ENCODE measurements around the gene NABP1. TPM values are rescaled to one million over a fixed set of nuclear protein-coding genes. Genes with fewer than 3 reads are reported as not detected.

Gene NABP1
- total RNA-seq, 1 experiment from 2014 or later = 3.2 TPM

DNA sequence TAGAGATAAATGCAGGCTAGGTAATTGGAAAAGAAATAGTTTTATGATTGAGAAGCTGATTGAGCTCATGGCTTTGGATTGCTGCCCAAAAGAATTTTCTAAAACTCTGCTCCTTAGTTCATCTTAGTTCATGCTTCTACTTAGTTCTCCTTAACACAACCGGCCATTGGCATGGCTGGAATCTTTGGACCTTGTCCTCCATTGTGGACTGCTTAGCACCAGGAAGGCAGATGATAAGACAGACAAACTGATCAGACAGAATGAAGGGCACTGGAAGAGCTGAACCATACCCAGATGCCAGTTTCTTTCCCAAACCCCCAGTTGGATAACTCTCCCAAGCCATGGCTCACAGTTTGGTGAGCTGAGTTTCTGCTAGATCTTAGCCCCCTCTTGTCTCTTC is 36.3 kb upstream of the NABP1 start:
- Mint-ChIP-seq H3K27ac (no peak overlapping the region), H3K27me3 (ENCODE audit: low read depth) (no peaks in the 10 kb centered on the region; the same call in 1 of the 2 replicates), H3K9me3 (no peaks in the 10 kb centered on the region), H3K36me3 (ENCODE audit: insufficient read depth in 1 of 3, low read depth in 3 of 3) (no peaks in the 10 kb centered on the region), H3K4me3 (no peak overlapping the region), H3K4me1 (peaks cover 16 to 19% of the 10 kb centered on the region in 2 experiments)
- H3K4ac ChIP-seq (ENCODE audit: low read depth, low read length) = no peak overlapping the region
- peaks cover 8% of the 10 kb centered on the region for H3K4me1 ChIP-seq (ENCODE audit: insufficient read depth, low read length)
- DNase-seq = no peak
- no peak overlapping the region for H3K14ac ChIP-seq (ENCODE audit: insufficient read depth, low read length)
- no peaks in the 10 kb centered on the region for H3K23me2 ChIP-seq (ENCODE audit: insufficient read length, low read depth, low read length, poor library complexity, severe bottlenecking)
- H2BK12ac ChIP-seq (ENCODE audit: insufficient read length, low read depth, low read length) = no peak overlapping the region
- H4K91ac ChIP-seq (ENCODE audit: insufficient read length, low read depth, low read length) = no peak overlapping the region
- no peak overlapping the region for H3K18ac ChIP-seq (ENCODE audit: insufficient read length, low read depth, low read length)
- H4K5ac ChIP-seq (ENCODE audit: insufficient read length, low read depth, low read length) = no peak overlapping the region
- H3K27me3 ChIP-seq (ENCODE audit: insufficient read depth, low read length) = no peaks in the 10 kb centered on the region
- H2BK15ac ChIP-seq (ENCODE audit: low read depth, low read length) = no peak overlapping the region
- no peak overlapping the region for H2AFZ ChIP-seq (ENCODE audit: low read length)
- no peaks in the 10 kb centered on the region for H4K20me1 ChIP-seq (ENCODE audit: control insufficient read depth, insufficient read depth, insufficient read length)
- H3K27ac ChIP-seq (ENCODE audit: insufficient read length, low read depth, low read length) = no peak overlapping the region
- H4K8ac ChIP-seq (replicated peaks; ENCODE audit: insufficient read length, low read depth, low read length) = no peak overlapping the region
- H3K79me2 ChIP-seq (ENCODE audit: insufficient read depth, low read length) = no peaks in the 10 kb centered on the region
- H2AK5ac ChIP-seq (ENCODE audit: insufficient read length, low read length) = no peak overlapping the region
- H2BK120ac ChIP-seq (ENCODE audit: low read depth, low read length, poor library complexity, severe bottlenecking) = no peak overlapping the region
- no peak overlapping the region for H3K23ac ChIP-seq (ENCODE audit: insufficient read length, low read depth, low read length)
- H3K4me2 ChIP-seq (ENCODE audit: insufficient read depth, insufficient read length, low read length) = no peak overlapping the region
- no peak overlapping the region for H3K56ac ChIP-seq (ENCODE audit: insufficient read length, low read depth, low read length)
- no peaks in the 10 kb centered on the region for H3K9me3 ChIP-seq (ENCODE audit: control insufficient read depth, low read depth, low read length)
- TF ChIP-seq CTCF (conservative IDR thresholded peaks at IDR 0.05) = no peak
- no CpG with 5 or more reads among the region's 1 CpG for WGBS (ENCODE audit: extremely low coverage, insufficient read length, low lambda C conversion rate)
- no peaks in the 10 kb centered on the region for H3K79me1 ChIP-seq (ENCODE audit: insufficient read depth, low read depth, low read length, poor library complexity, severe bottlenecking)
- H3K9ac ChIP-seq (ENCODE audit: extremely low read depth, insufficient read length, low read length) = no peak overlapping the region
- no peak overlapping the region for H2BK20ac ChIP-seq (ENCODE audit: low read depth, low read length, poor library complexity, severe bottlenecking)
- no peak overlapping the region for H2BK5ac ChIP-seq (ENCODE audit: insufficient read length, low read length)
- H3T11ph ChIP-seq (ENCODE audit: low read length) = no peak overlapping the region

All from H9 (cell line).